ENCODE measurements around the gene NRXN2.

Gene NRXN2

DNA sequence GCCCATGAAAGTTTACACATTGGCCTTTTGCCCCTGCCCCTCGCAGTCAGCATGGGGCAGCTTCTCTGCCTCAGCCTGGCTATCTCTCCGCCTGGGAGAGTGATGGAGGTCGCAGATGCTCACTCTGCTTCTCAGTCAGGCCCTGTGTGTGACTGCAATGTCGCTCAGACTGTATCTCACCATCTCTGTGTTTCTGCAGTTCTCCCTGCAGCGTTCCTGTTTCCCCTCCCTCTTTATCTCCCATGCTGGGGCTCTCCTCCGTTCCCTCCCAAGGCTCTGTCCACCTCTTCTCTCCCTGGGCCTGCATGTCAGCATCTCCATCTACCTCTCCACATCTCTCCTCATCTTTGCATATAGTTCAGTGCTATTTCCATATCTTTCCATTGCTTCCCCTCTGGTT, 93.9 kb downstream of the NRXN2 start:
- DNase-seq (ENCODE audit: low read depth): no peak
- no peak overlapping the region for H3K4me3 ChIP-seq (ENCODE audit: low read depth, low read length)
- TF ChIP-seq, protein P1, sequence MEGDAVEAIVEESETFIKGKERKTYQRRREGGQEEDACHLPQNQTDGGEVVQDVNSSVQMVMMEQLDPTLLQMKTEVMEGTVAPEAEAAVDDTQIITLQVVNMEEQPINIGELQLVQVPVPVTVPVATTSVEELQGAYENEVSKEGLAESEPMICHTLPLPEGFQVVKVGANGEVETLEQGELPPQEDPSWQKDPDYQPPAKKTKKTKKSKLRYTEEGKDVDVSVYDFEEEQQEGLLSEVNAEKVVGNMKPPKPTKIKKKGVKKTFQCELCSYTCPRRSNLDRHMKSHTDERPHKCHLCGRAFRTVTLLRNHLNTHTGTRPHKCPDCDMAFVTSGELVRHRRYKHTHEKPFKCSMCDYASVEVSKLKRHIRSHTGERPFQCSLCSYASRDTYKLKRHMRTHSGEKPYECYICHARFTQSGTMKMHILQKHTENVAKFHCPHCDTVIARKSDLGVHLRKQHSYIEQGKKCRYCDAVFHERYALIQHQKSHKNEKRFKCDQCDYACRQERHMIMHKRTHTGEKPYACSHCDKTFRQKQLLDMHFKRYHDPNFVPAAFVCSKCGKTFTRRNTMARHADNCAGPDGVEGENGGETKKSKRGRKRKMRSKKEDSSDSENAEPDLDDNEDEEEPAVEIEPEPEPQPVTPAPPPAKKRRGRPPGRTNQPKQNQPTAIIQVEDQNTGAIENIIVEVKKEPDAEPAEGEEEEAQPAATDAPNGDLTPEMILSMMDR (IDR thresholded peaks at IDR 0.05; ENCODE audit: low read depth, low read length): no peak
- TF ChIP-seq MYC (IDR thresholded peaks at IDR 0.05; ENCODE audit: low read depth, low read length) (no peak), MAX (IDR thresholded peaks at IDR 0.05; ENCODE audit: low read depth, low read length) (no peak), POLR2A (IDR thresholded peaks at IDR 0.05; ENCODE audit: extremely low read depth, insufficient read length) (no peak)

- TF ChIP-seq, protein P1 (IDR thresholded peaks at IDR 0.05; ENCODE audit: low read depth, low read length): no peak
- TF ChIP-seq MAX (IDR thresholded peaks at IDR 0.05; ENCODE audit: low read depth, low read length): no peak
- no peak for DNase-seq (ENCODE audit: low read depth)
These were observed 94.4 kb downstream of the NRXN2 start for GRCh38 chr11:64628596-64628995.

GRCh38 chr11:64627371-64627770, 95.6 kb downstream of the NRXN2 start:
- DNase-seq (ENCODE audit: low read depth): no peak
- H3K4me3 ChIP-seq (ENCODE audit: low read depth, low read length): no peak overlapping the region
- no peak for TF ChIP-seq MAX (IDR thresholded peaks at IDR 0.05; ENCODE audit: low read depth, low read length)
- TF ChIP-seq, protein P1 (IDR thresholded peaks at IDR 0.05; ENCODE audit: low read depth, low read length): no peak
- TF ChIP-seq MYC (IDR thresholded peaks at IDR 0.05; ENCODE audit: low read depth, low read length): no peak

More at GRCh38 chr11:64628596-64628995, 94.4 kb downstream of the NRXN2 start:
- no peak overlapping the region for H3K4me3 ChIP-seq (ENCODE audit: low read depth, low read length)

DNA sequence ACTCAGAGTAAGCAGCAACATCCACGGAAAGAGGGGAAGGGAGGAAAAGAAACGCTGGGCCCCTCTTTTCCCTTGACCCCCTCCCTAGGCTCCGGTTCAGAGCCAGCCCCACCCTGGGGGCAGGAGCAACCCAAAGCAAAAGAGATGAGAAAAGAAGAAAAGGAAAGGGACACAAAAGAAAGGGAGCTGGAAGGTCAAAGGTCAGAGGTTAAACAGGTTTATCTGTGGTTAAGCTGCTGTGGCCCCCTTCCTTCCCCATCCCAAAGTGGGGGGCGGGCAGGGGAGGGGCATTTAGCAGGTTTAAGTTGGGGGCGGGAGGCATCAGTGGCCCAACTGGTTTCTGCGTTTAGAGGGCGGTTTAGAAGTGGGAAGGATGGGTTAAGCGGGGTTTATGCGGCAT, 96.4 kb downstream of the NRXN2 start:
- TF ChIP-seq POLR2A (IDR thresholded peaks at IDR 0.05; ENCODE audit: extremely low read depth, insufficient read length) (no peak), MAX (IDR thresholded peaks at IDR 0.05; ENCODE audit: low read depth, low read length) (no peak), MYC (IDR thresholded peaks at IDR 0.05; ENCODE audit: low read depth, low read length) (no peak)
- TF ChIP-seq, protein P1 (IDR thresholded peaks at IDR 0.05; ENCODE audit: low read depth, low read length): no peak
- H3K4me3 ChIP-seq (ENCODE audit: low read depth, low read length): no peak overlapping the region
- DNase-seq (ENCODE audit: low read depth): peak; percentile 48

DNA sequence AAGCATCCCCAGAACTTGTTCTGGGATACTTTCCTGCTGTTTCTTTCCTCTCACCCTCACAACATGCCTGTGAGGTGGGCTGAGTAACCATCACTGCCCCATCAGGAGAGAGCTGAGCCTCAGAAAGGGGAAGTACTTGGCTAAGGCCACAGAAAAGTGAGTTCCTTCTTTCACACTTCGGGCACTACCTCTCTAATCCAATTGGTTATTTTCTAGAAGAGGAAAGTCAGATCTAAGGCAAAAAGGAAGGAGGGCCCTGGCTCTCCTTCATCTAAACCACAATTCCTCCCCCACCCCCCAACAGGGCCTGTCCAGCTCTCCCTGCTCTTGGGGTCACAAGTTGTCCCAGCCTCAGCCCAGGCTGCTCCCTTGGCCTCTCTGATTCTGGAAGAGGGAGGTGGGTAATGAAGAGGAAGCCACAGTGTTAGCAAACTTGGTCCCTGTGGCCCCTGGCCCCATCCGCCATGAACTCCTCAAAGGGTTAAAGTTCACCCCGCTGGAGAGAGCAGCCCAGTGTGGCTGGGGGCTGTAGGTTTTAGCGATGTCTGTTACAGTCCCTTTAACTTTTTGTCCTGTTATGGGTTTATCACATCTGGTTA, 98.0 kb downstream of the NRXN2 start:
- DNase-seq (ENCODE audit: low read depth): peak; percentile 93
- TF ChIP-seq MAX (IDR thresholded peaks at IDR 0.05; ENCODE audit: low read depth, low read length) (no peak), POLR2A (IDR thresholded peaks at IDR 0.05; ENCODE audit: extremely low read depth, insufficient read length) (no peak), MYC (IDR thresholded peaks at IDR 0.05; ENCODE audit: low read depth, low read length) (no peak)
- TF ChIP-seq, protein P1 (IDR thresholded peaks at IDR 0.05; ENCODE audit: low read depth, low read length): no peak
- H3K4me3 ChIP-seq (ENCODE audit: low read depth, low read length): no peak overlapping the region

GRCh38 chr11:64622681-64623080, 100.3 kb downstream of the NRXN2 start:
- no peak for TF ChIP-seq MYC (IDR thresholded peaks at IDR 0.05; ENCODE audit: low read depth, low read length)
- no peak for TF ChIP-seq POLR2A (IDR thresholded peaks at IDR 0.05; ENCODE audit: extremely low read depth, insufficient read length)
- no peak for TF ChIP-seq MAX (IDR thresholded peaks at IDR 0.05; ENCODE audit: low read depth, low read length)
- TF ChIP-seq, protein P1 (IDR thresholded peaks at IDR 0.05; ENCODE audit: low read depth, low read length): no peak
- H3K4me3 ChIP-seq (ENCODE audit: low read depth, low read length): no peak overlapping the region
- no peak for DNase-seq (ENCODE audit: low read depth)
